H1 (cell line): ENCODE data around the gene TMIGD1. TPM values are rescaled to one million over a fixed set of nuclear protein-coding genes. Genes with fewer than 3 reads are reported as not detected.

ENCODE experiments used
- EZH2 ChIP-seq: fragments of 200-600 bp; sonication (generic); IDR thresholded peaks from 2 replicates; pipeline ENCODE4 v1.7.1; 2012; ENCODE audit warnings: low read depth, mild to moderate bottlenecking, moderate library complexity, low read length, inconsistent platforms; ENCODE audit not compliant: severe bottlenecking
- RFX5 ChIP-seq: IDR thresholded peaks from 2 replicates; pipeline ENCODE4 v1.6.1; 2011; ENCODE audit warnings: low read depth, low read length, improper control_type of control experiment, borderline replicate concordance
- SIRT6 ChIP-seq: IDR thresholded peaks from one replicate; pipeline ENCODE4 v1.7.1; 2012; ENCODE audit warnings: low read length, inconsistent platforms
- polyA plus RNA-seq, 7 experiments: library from polyadenylated mRNA; depleted of rRNA in 3 of 7; stranded (reverse) in 5 of 7; unstranded in 2 of 7; fragments of >200 nt in 5 of 7; fragments of 200-250 nt in 2 of 7; gene quantifications; 1 replicate in 5 of 7; 2 replicates in 1 of 7; 4 replicates in 1 of 7; pipeline versions ENCODE4 v1.2.1 to v1.2.3, GENCODE V29; 2011 to 2013; ENCODE audit warnings: missing spikeins in 2 of 7, mixed read lengths in 2 of 7
- total RNA-seq: library from RNA; stranded (reverse); fragmentation: NEBNext Ultra II Directional; extraction: Animal tissue kit (Norgen Biotek cat#: 25700); gene quantifications from 2 replicates; pipeline ENCODE4 v1.2.1, GENCODE V29; 2021

The TMIGD1 gene
- total and polyA plus RNA-seq, 2 of the 8 experiments (the other 6 are each of a cell fraction or from before 2014, with no cell fraction given): not detected

DNA sequence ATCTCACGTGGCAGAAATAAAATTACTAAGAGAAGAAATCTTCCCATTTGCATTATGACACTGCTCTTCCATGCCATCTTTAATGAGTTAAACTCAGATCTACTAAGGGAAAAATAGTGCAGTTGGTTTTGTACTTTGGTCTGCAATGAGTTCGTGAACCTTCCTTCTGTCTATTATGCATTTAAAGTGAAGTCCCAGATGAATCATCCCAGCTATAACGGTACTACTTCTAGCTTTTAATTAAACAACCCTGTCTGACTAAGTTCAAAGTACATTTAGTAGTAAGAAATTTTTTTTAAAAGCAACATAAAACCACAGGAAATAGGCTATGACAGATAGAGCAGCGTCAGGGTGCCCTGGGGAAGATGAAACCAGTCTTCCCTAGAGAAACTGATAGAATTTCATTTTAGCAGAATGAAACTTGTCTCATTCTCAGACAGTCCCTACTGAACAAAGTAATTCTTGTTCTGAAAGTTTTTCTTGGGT is 1.8 kb downstream of the TMIGD1 start (continued):
- TF ChIP-seq RFX5: no peak
- TF ChIP-seq SIRT6: no peak
- TF ChIP-seq EZH2: no peak
